GM19452 (cell line): ENCODE results near the gene SYCE1L.

ENCODE experiments used
- ATAC-seq: cut with Tn5 transposase; IDR thresholded peaks from one replicate; pipeline ENCODE4 v1.9.1; 2021; ENCODE audit not compliant: unreplicated experiment

Gene SYCE1L

GRCh38 chr16:77195411-77195810, 3.8 kb upstream of the SYCE1L start:
- ATAC-seq = no peak

DNA sequence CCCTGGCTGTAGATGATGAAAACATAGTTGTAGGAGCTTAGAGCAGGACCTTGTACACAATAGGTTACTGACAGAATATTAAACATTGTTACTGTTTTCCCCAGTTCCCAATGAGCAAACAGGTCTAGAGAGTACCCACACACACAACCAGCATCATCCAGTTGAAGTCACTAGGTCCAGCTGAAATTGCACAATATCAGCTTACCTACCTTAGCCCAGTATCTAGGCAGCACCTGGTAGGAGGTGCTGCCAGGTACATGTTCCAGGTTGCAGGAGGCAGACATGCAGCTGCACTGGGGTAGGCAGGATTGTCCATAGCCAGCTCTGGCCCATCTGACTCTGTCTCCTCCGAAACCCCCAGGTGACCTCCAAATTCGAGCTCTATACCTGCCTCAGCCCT, 1.5 kb upstream of the SYCE1L start:
- no peak for ATAC-seq

- no peak for ATAC-seq
These were observed 7.3 kb downstream of the SYCE1L start for GRCh38 chr16:77206533-77206932.

GRCh38 chr16:77207030-77207429, 7.8 kb downstream of the SYCE1L start:
- no peak for ATAC-seq

DNA sequence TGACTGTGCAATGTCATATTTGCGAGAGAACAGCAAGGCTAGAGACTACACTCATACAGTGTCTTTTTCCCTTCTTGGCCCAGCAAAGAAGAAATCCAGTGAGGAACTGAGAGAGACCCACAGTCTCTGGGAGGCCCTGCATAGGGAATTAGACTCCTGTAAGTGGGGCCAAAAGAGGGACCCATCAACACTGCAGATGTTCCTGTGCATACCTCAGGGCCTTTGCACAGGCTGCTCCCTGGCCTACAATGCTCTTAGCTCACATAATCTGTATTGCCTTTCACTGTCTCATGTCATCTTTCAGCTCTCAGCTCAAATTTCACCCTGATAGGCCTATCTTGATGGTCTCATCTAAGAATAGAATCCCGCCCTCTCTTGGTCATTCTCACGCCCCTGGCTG, 9.2 kb downstream of the SYCE1L start:
- no peak for ATAC-seq

DNA sequence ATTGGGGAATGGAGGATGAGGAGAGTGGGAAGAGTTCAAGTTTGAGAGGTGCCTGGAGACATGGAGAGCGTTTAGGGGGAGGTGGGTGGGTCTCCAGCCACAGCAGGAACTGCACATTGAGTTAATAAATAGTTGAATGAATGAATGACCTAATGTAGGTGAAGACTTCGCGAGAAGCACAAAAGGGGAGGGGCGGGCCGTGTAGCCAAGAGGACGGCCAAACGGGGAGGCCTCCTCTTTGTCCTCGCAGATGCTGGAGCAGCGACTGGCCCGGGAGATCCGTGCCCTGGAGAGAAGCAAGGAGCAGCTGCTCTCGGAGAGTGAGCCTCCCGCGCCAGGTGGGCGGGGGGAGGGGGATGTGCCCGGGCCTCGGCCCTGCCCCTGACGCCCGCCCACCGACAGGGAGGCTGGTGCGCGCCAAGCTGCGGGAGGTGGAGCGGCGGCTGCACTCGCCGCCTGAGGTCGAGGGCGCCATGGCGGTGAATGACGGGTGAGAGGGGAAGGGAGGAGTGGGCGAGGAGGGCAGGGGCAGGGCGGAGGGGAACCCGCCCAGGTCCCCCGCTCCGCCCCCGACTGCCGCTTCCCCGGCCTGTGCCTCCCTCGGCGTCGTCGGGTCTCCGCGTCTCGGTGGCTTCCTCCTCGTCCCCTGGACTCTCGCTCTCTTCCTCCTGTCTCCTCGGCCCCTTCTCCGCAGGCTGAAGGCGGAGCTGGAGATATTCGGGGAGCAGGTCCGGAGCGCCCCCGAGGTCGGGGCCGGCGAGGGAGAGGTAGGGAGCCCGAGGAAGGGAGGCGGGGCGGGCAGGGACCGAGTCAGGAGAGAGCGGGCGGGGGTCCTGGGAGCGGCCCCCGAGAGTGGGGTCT, 12.9 kb downstream of the SYCE1L start:
- peak; percentile 63 for ATAC-seq

- peak; percentile 79 for ATAC-seq
These were observed 13.7 kb downstream of the SYCE1L start for GRCh38 chr16:77212741-77213541.

GRCh38 chr16:77213542-77214106, 14.4 kb downstream of the SYCE1L start:
- no peak for ATAC-seq

- no peak for ATAC-seq
These were observed 15.4 kb downstream of the SYCE1L start for GRCh38 chr16:77214411-77215138.

- no peak for ATAC-seq
These were observed 20.2 kb downstream of the SYCE1L start for GRCh38 chr16:77219437-77219836.

GRCh38 chr16:77220427-77220826, 21.2 kb downstream of the SYCE1L start:
- ATAC-seq = no peak

GRCh38 chr16:77221482-77221881, 22.3 kb downstream of the SYCE1L start:
- ATAC-seq = no peak

GRCh38 chr16:77223184-77223583, 24.0 kb downstream of the SYCE1L start:
- ATAC-seq = no peak

DNA sequence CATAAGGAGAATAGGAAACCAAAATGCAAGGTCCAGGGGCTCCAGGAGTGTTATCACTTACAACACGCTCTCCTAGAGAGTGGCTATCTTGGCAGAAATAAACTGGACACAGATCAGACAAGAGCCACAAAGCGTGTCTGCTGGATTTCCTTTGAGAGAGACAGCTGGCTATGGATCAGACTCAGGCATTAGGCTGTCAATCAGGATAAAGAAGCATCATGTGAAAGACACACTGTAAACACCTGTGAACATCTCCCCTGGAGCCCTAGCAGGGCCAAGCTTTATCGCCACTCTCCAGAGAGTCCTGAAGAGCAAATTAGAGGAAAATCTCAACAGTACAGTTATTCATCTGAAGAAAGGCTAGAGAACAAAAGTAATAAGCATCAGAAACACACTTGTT, 26.0 kb downstream of the SYCE1L start:
- no peak for ATAC-seq

GRCh38 chr16:77227745-77228144, 28.5 kb downstream of the SYCE1L start:
- no peak for ATAC-seq

DNA sequence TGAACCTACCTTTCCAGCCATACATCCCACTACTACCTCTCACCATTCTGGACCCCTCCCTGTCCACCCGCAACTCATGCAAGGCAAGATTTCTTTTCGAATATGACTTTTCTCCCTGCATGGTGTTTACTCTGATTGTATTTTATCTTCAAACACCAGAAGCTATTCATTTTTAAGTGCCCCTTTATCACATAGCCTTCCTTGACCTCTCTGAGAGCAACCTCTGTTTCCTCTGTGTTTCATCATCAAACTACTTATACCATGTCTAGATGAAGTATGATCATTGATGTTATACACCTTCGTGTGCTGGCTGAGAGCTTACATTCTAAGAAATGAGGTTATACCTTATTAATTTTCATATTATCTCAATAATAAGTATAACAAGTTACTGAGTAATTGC, 31.8 kb downstream of the SYCE1L start:
- ATAC-seq = no peak

- no peak for ATAC-seq
These were observed 34.8 kb downstream of the SYCE1L start for GRCh38 chr16:77233799-77234519.

GRCh38 chr16:77234611-77235010, 35.4 kb downstream of the SYCE1L start:
- no peak for ATAC-seq

DNA sequence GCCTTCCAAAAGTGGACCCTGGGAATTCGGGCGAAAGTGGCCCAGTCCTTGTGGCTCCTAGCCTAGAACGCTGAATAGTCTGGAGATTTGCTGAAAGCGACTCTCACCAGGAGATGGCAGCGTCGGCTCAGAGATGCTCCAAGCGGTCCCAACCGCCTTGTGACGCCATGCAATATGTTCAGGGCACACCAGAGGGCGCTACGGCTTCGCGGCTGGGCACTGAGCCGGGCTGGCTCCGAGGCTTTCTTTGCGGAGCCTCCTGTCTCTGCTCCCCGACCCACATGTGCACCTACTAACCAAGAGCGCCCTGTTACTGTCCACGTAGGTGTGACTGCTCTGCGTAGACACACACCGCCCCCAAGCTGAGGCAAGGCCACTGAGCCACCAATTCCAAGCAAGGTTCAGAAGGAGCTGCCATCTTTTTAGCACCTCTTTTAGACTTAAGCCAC, 36.9 kb downstream of the SYCE1L start:
- peak; percentile 98 for ATAC-seq

- ATAC-seq = no peak
These were observed 39.4 kb downstream of the SYCE1L start for GRCh38 chr16:77238593-77238992.
